GM10847 (cell line): ENCODE measurements around the gene TMEM209.

Source experiments
- POLR2A ChIP-seq: IDR thresholded peaks from 2 replicates; pipeline ENCODE4 v1.6.1; 2011; ENCODE audit not compliant: insufficient read length; ENCODE audit errors: extremely low read depth

The TMEM209 gene

DNA sequence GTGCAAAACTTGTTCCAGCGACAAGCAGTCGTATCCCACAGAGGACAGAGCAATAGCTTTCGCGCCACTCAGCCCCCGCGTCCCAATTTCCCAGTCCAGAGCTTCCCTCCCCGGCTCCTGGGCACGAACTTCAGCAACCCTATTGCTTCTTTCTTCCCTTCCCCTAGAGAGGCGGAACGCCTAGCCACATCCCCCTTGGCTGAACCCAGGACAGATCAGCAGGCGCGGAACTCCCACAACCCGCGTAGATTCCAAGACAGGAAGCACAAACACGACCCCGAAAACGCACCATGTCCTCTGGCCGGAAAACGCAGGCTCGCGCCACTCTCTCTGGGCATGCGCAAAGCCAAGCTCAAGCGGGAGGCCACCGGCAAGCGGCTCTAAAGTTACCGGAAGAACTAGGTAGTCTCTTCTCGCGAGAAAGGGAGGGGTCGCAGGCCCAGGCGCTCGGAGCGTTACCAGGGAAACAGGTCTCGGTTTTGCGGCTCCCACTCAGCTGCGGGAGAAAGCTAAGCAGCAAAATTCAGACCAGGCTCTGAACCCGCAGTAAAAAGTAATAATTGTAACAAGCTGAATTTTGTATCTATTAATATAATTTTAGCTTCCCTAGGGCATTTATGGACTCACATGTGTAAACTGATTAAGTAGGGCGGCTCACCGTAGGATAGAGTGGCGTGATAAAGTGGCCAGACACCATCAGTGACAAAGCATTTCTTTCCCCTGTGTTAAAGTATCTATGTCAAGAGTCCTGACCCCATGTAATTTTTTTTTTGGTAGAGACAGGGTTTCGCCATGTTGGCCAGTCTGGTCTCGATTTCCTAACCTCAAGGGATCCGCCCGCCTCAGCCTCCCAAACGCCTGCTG, at the start of gene TMEM209:
TMEM209 (minus strand) TSS at position 323 of the 864 bp plus-strand sequence; CDS start at position 292, 31 bp downstream.
- peak; percentile 90 for TF ChIP-seq POLR2A

DNA sequence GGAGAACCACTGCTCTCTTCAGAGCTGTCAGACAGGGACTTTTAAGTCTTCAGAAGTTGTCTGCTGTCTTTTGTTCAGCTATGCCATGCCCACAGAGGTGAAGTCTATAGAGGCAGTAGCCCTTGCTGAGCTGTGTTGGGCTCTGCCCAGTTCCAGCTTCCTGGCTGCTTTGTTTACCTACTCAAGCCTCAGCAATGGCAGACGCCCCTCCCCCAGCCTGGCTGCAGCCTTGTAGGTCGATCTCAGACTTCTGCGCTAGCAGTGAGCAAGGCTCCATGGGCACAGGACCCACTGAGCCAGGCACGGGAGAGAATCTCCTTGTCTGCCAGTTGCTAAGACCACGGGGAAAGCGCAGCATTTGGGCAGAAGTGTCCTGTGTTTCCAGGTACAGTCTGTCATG, 49.3 kb upstream of the TMEM209 start:
- no peak for TF ChIP-seq POLR2A

DNA sequence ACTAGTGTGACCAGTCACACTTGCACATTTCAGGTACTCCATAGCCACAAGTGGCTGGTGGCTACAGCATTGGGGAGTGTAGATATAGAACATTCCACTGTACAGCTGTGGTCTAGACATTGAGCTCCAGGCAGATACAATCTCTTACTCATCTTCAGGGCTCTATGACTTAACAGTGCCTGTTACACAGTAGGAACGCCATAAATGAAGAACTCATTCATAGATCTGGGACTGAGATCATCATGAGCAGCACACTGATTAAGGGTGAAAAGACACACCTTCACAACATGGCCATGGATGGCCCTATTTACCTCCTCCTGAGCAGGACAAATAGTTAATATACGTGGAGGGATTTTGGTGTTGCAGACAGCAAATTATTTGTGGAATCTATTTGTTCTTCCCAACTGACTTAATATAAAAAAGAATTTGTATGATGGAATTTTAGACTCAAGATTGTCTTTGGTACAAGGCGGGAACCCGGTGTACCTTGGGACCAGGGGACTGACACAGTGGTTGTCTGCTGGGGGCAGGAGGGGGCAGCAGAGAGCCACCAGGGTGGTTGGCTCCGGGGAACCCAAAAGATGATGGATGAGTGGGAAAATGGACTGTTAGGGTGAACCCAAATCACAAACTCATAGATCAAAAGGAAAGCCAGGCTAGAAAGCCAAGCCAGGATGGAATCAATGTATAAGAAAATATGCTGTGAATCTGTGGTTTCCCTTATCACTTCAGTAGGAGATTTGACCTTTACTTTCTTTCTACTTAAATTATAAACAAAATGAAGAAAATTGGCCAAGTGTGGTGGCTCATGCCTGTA, 37.2 kb upstream of the TMEM209 start:
- no peak for TF ChIP-seq POLR2A

DNA sequence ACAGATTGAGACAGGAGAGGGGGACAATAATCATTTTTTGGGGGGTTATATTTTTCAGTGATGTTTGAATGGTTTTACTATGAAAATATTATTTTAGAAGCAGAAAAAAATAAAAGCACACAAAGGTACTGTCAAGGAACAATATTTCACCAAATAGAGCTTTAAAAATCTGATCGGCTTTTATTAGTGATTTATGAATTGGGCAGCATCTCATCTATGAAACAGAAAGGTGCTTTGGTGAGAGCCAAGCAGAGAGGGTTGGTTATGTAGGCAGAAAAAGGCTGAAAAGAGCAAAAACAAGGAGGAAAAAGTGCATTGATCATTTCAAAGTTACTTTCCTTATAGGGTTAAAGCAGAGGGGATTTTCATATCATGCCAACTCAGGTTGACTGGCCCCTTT, 35.0 kb upstream of the TMEM209 start:
- no peak for TF ChIP-seq POLR2A

DNA sequence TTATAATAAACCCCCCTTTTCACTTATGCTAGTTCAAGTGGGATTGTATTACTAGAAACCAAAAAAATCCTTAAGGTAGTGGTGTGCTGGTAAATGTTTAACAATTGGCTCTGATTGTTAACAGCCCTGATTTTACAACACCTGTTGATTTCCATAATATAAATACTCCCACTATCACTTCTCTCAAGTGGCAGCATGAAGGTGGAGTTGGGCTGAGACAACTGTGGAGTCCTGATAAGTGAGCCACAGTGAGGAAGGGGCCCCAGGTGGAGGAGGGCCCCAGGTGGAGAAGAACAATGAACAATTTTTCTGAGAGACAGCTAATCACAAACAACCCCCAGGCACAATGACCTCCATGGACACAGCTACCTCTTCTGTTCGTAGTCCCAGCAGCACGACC, 28.9 kb upstream of the TMEM209 start:
- no peak for TF ChIP-seq POLR2A

DNA sequence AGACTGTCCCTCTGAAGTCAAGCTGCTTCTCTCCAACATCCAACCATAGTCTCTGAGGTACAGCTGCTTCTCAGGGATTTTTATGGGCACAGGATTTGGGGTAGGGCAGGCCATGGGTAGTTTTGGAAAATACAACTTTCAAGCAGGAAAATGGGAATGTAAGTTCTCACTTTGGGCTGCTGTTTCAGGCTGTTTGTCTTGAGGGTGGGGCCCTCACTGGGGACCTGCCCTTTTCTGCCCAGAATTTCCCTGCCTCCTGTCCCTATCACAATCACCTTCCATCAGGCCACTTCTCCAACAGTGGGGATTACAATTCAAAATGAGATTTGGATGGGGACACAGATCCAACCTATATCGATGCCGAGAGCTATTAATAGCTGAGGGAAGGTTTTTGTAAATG, 27.0 kb upstream of the TMEM209 start:
- no peak for TF ChIP-seq POLR2A

DNA sequence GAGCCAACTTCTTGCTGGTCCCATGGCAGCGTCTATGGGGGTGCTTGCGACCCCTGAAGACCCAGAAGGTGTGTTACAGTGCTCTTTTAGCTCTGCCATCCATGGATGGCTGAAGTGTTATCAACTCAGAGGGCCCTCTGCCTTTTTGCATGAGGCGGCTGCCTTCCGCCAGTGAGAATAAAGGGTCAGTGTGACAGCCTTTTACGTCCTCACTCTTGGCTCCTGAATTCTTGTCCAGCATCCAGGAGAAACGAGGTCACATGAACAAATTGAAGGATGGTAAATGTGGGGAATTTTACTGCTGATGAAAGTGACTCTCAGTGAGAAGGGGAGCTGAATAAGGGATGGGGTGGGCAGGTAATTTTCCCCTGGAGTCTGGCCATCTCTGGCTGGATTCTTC, 26.6 kb upstream of the TMEM209 start:
- TF ChIP-seq POLR2A: no peak

DNA sequence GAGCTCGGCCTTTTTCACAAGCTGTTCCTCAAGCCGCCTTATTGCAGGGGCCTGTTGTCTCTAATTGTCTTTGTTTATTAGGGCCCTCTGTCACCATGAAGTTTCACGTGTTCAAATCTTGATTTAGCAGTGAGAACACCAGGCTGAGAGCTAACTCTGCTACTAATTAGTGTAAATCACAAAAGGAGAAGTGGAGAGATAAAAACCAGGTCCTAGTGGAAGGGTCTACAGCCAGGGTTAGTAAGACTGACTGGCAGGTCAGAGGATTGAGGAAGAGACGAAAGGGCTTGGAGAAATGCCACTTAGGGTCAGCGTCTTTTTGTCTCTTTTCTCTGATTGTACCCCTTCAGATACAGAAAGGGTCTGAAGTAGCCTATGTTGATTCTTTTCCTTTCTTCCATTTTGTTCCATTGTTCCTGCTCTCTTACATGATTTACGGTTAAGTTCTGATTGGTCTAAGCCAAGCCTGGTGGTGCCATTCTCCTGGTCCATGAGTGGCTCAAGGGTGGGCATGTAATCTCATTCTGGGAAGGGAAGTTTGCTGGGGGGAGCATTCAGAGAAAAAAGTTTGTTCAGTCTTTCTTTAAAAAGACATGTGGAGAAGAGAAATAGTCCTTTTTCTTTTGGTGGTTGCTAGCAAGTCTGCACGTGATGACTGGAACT, 23.8 kb upstream of the TMEM209 start:
- TF ChIP-seq POLR2A: no peak

DNA sequence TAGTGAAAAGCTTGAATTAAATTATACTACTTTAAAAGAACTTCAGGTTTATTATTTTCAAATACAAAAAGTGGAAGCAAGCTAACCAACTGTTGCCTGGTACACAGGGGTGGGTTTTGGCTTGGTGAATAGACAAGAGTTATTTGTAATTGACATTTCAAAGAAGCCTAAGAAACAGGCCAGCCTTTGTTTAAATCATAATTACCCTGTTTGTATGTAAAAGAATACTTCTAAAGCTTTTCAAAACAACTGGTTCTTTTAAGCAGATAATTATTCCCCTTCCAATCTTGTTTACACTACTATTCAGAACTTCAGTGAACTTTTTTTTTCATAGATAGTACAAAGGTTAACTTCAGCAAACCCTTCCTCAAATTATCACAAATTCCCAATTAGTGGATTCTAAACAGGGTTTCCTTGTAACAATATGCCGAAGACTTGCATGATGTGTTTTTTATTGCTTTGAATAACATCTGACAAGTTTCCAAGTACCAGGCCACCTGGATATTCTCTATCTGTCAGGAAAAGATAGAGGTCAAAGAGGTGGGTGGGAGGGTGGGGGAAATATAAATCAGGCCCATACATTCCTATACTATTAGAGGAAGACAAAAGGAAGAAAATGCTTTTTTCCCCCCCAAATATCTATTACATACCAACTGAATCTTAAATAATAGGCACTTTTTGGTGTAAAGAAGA, 22.8 kb upstream of the TMEM209 start:
- TF ChIP-seq POLR2A: no peak

DNA sequence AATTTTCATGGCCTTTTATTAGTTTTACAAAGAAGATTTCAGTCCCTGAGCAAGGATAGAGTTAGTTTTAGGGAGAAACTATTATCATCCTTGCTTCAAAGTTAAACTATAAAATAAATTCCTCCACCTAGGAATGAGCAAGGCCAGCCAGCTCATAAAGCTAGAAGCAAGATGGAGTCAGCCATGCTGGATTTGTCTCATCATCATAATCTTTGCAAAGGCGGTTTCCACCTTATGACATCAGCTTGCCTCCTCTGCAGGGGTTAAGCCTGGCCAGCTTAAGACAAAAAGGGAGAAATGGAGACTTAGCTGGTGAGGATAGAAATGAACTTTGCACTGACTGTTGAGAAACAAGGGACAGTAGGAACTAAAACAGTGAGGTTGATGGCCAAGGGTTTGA, 21.1 kb upstream of the TMEM209 start:
- no peak for TF ChIP-seq POLR2A

DNA sequence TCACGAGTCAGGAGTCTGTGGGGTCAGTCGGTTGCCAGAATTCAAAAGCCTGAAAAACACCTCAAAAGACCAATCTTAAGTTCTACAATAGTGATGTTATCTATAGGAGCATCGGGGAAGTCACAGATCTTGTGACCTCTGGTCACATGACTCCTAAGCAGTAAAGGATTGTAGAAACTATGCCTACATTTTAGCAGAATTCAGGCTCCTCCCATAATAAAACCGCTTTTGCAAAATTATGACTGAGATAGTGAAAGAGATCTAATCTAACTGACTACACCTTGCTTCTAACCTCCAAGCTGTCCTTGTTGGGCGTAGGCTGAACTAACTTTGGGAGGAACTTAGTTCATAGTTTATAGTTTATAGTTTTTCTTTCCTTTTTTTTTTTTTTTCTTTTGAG, 19.0 kb upstream of the TMEM209 start:
- TF ChIP-seq POLR2A: no peak

DNA sequence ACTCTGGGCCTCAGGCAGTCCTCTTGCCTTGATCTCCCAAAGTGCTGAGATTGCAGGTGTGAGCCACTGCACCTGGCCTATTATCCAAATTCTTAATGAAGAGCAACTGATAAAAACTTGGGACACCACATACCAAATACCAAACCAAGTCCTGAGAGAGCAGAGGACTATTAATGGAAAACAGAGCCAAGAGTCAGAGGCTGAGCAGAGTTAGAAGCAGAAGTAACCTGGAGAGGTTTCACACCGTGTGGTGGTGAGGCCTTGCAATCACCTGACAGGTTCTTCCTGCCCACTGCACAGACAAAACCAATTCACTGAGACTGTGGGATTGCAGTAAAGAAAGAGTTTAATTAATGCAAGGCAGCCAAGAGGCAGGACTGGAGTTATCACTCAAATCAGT, 18.4 kb upstream of the TMEM209 start:
- TF ChIP-seq POLR2A: no peak

DNA sequence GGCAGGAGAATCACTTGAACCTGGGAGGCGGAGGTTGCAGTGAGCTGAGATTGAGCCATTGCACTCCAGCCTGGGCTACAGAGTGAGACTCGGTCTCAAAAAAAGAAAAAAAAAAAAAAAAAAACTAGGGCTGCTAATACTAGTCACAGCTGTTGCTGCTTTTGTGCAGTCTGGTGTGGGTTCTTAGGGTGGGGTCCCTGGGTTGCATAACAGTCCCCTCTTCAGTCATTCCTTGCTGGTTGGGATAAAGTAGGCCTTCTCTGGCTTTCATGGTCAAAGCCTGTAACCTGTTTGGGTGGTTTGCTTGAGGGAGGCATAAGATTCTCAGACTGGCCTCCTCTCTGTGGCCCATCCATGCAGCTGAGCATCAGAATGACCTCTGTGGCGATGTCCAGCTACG, 16.5 kb upstream of the TMEM209 start:
- TF ChIP-seq POLR2A: no peak

DNA sequence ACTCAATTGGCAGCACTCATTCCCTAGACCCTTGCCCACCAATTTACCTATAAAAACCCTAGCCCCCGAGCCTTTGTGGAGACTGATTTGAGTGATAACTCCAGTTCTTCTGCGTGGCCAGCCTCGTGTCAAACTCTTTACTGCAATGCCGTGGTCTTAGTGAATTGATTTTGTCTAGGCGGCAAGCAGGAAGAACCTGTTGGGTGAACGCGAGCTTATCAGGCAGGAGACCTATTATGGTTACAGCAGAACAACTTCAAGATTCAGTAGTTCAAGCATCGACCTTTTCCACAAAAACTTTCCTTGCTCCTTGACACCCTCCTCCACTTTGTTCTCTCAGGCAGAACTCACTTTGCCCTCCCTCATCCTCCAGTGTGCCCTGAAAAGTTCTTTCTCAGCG, 14.7 kb upstream of the TMEM209 start:
- no peak for TF ChIP-seq POLR2A

DNA sequence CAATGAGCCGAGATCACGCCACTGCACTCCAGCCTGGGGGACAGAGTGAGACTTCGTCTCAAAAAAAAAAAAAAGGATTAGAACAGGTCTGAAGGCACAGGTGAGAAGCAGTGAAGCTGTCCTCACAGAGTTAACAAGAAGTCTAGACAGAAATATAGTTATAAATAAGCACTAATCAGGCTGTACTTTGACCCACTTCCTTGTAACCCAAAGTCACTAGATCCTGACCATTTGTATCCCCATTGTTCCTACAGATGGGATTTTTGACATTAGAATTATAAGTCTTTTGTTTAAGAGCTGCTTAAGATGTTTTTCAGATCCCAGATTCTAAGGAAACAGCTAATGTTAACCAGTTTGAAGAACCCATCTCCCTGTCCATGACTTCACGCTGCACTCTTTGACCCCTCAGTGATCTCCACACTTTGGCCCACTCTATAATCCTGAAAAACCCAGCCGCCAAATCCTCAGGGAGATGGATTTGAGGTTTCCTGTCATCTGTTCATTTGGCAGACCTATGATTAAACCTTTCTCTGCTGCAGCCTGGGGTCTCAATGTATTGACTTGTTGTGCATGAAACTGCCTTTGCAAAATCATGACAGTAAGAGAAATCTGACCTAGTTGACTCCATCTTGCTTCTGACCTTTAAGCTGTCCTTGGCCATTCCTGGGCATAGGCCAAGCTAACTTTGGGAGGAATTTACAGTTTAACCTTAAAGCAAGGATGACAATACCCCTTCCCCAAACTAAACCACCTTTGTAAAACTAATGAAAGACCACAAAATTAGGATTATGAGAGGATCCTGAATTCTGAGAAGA, 13.8 kb upstream of the TMEM209 start:
- no peak for TF ChIP-seq POLR2A

DNA sequence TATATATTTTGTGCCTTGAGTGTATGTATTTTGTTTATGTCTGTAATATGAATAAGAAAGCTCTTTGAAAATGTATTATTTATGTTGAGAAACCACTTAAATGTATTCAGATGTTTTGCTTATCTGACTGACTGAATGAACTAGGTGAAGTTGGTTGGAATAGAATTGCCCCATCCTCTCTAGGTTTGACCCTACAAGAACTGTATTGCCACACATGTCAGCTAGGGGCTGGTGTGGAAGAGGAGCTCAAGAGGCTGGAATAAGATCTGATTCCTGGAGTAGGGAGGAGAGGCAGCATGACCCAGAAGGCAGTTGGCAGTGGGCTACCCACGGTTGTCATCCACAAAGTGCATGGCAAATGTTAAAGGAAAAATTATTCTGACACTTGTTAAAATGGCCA, 11.5 kb upstream of the TMEM209 start:
- no peak for TF ChIP-seq POLR2A
